ENCODE data around the gene CCNL2. TPM values are rescaled to one million over a fixed set of nuclear protein-coding genes. Genes with fewer than 3 reads are reported as not detected.

Gene CCNL2
- total and polyA plus RNA-seq, 12 donors = 53.4 to 893 (median 168) TPM

- 59 to 65% (median 62%) methylated on average over 20 of the region's 20 CpGs for WGBS, 4 donors
These were observed 3.2 kb upstream of the CCNL2 start for GRCh38 chr1:1402072-1402900.

GRCh38 chr1:1401457-1402010 lies 2.4 kb upstream of the CCNL2 start:
- peaks cover 0 to 68% of the 10 kb centered on the region in 2 donors for H3K36me3 ChIP-seq (replicated peaks in 1 of 2)

More at GRCh38 chr1:1402072-1402900, 3.2 kb upstream of the CCNL2 start:
- peak in 5 of 6 experiments; percentile 12 to 52 (median 47) for TF ChIP-seq CTCF (IDR thresholded peaks at IDR 0.05)
- peak in 1 of 2 donors; percentile 22 for TF ChIP-seq POLR2A (IDR thresholded peaks at IDR 0.05)
- Histone ChIP-seq H3K9me3 (replicated peaks in 1 of 3) (no peaks in the 10 kb centered on the region), H3K4me3 (no peak overlapping the region), H3K36me3 (replicated peaks in 1 of 2) (peaks cover 0 to 61% of the 10 kb centered on the region in 2 donors), H3K27me3 (no peaks in the 10 kb centered on the region), H3K27ac (peak overlapping the region in 2 of 5 donors; percentile 29 to 86), H3K4me1 (replicated peaks in 1 of 2) (peaks cover 27 to 39% of the 10 kb centered on the region in 2 donors)
- intact Hi-C loops (cut with DNase I) = no loop called here
- DNase-seq = peak in 6 of 7 donors; percentile 57 to 79 (median 64)

GRCh38 chr1:1400576-1401456 lies 1.7 kb upstream of the CCNL2 start:
- peaks cover 0 to 75% of the 10 kb centered on the region in 2 donors for H3K36me3 ChIP-seq (replicated peaks in 1 of 2)
- peaks cover 20 to 32% of the 10 kb centered on the region in 2 donors for H3K4me1 ChIP-seq (replicated peaks in 1 of 2)
- H3K27me3 ChIP-seq = no peaks in the 10 kb centered on the region
- peak in 3 of 7 donors; percentile 49 to 56 (median 54) for DNase-seq
- peak in 1 of 2 donors; percentile 16 for TF ChIP-seq POLR2A (IDR thresholded peaks at IDR 0.05)
- TF ChIP-seq CTCF (IDR thresholded peaks at IDR 0.05) = no peak
- intact Hi-C loops (cut with DNase I) = no loop called here
- H3K9me3 ChIP-seq (replicated peaks in 1 of 3) = no peaks in the 10 kb centered on the region
- WGBS, 4 donors = 55 to 66% (median 59%) methylated on average over 13 to 22 of the region's 22 CpGs
- H3K4me3 ChIP-seq = peak overlapping the region in 2 of 4 donors; percentile 60 to 88
- peak overlapping the region in 4 of 5 donors; percentile 68 to 86 (median 80) for H3K27ac ChIP-seq

More at GRCh38 chr1:1401457-1402010, 2.4 kb upstream of the CCNL2 start:
- Histone ChIP-seq H3K4me3 (no peak overlapping the region), H3K27ac (peak overlapping the region in 3 of 5 donors; percentile 26 to 86 (median 68)), H3K9me3 (replicated peaks in 1 of 3) (no peaks in the 10 kb centered on the region), H3K27me3 (no peaks in the 10 kb centered on the region), H3K4me1 (replicated peaks in 1 of 2) (peaks cover 27 to 39% of the 10 kb centered on the region in 2 donors)
- 74 to 81% (median 78%) methylated on average over 6 to 7 of the region's 7 CpGs for WGBS, 4 donors
- intact Hi-C loops (cut with DNase I) = no loop called here
- TF ChIP-seq CTCF (IDR thresholded peaks at IDR 0.05) = no peak
- no peak for TF ChIP-seq POLR2A (IDR thresholded peaks at IDR 0.05)
- no peak for DNase-seq

All from adrenal gland (tissue), 12 donors.